Measurements from ENCODE around the gene RPRML.

GRCh38 chr17:46962374-46962790 is 16.7 kb downstream of the RPRML start:
- TF ChIP-seq EZH2phosphoT487 (IDR thresholded peaks at IDR 0.05; ENCODE audit: insufficient read depth, low read depth) (no peak), EZH2 (IDR thresholded peaks at IDR 0.05; ENCODE audit: insufficient read depth, poor library complexity, severe bottlenecking) (no peak)
